Liver (tissue), 9 donors: ENCODE data around the gene GIPC1. TPM values are rescaled to one million over a fixed set of nuclear protein-coding genes. Genes with fewer than 3 reads are reported as not detected.

ENCODE experiments used
- DNase-seq: peaks from one replicate; pipeline ENCODE4 v3.0.0-alpha.2; 2017; ENCODE audit warnings: low spot score
- H3K27ac ChIP-seq, 2 donors: one replicate each; pipeline ENCODE4 v1.7.0; 2013; ENCODE audit warnings: inconsistent platforms in 2 of 2, low read length in 2 of 2, control low read depth in 1 of 2, low read depth in 1 of 2, mild to moderate bottlenecking in 1 of 2
- H3K27me3 ChIP-seq, 4 donors: one replicate each; pipeline versions ENCODE4 v1.6.1 to v1.7.0; 2013; ENCODE audit warnings: low read length in 3 of 4, inconsistent platforms in 1 of 4, mild to moderate bottlenecking in 1 of 4, moderate library complexity in 1 of 4; ENCODE audit not compliant: control insufficient read depth in 4 of 4, insufficient read depth in 4 of 4
- H3K36me3 ChIP-seq, 4 donors: one replicate each; pipeline versions ENCODE4 v1.6.1 to v1.7.0; 2013; ENCODE audit warnings: low read length in 3 of 4, mild to moderate bottlenecking in 3 of 4, low read depth in 1 of 4, moderate library complexity in 1 of 4; ENCODE audit not compliant: control insufficient read depth in 4 of 4, insufficient read depth in 3 of 4
- H3K4me1 ChIP-seq, 4 donors: one replicate each; pipeline versions ENCODE4 v1.6.1 to v1.7.0; 2013; ENCODE audit warnings: low read length in 3 of 4, mild to moderate bottlenecking in 3 of 4, moderate library complexity in 1 of 4; ENCODE audit not compliant: control insufficient read depth in 4 of 4, insufficient read depth in 4 of 4
- H3K4me3 ChIP-seq, 3 donors: one replicate each; pipeline versions ENCODE4 v1.6.1 to v1.7.0; 2013; ENCODE audit warnings: low read length in 3 of 3, control low read depth in 1 of 3, low read depth in 1 of 3, mild to moderate bottlenecking in 1 of 3
- H3K9ac ChIP-seq, 2 donors: one replicate each; pipeline ENCODE4 v1.7.0; 2013; ENCODE audit warnings: low read length in 2 of 2, mild to moderate bottlenecking in 2 of 2, moderate library complexity in 2 of 2, control low read depth in 1 of 2, low read depth in 1 of 2
- H3K9me3 ChIP-seq, 4 donors: one replicate each; pipeline versions ENCODE4 v1.6.1 to v1.7.0; 2013; ENCODE audit warnings: low read length in 3 of 4; ENCODE audit not compliant: control insufficient read depth in 4 of 4
- ATF3 ChIP-seq: IDR thresholded peaks from 2 replicates; pipeline ENCODE4 v1.6.1; 2016; ENCODE audit warnings: antibody characterized with exemption
- CTCF ChIP-seq: fragments of 150-350 bp; IDR thresholded peaks from 2 replicates; pipeline ENCODE4 v1.5.1; 2017; ENCODE audit warnings: improper control_type of control experiment, low read depth, low read length; ENCODE audit not compliant: missing input control
- EGR1 ChIP-seq, 2 donors: IDR thresholded peaks; 2 replicates each; pipeline ENCODE4 v1.6.1; 2016 to 2018; ENCODE audit warnings: antibody characterized with exemption in 2 of 2, low read depth in 2 of 2
- FOXA1 ChIP-seq: IDR thresholded peaks from 2 replicates; pipeline ENCODE4 v1.6.1; 2016; ENCODE audit warnings: antibody characterized with exemption
- FOXA2 ChIP-seq: IDR thresholded peaks from 2 replicates; pipeline ENCODE4 v1.6.1; 2016; ENCODE audit warnings: antibody characterized with exemption
- GABPA ChIP-seq, 2 donors: IDR thresholded peaks in 1 of 2; conservative IDR thresholded peaks in 1 of 2; 2 replicates each; pipeline ENCODE4 v1.6.1; 2016; ENCODE audit warnings: antibody characterized with exemption in 2 of 2, mild to moderate bottlenecking in 1 of 2, moderate library complexity in 1 of 2
- HNF4A ChIP-seq, 2 donors: conservative IDR thresholded peaks; 2 replicates each; pipeline ENCODE4 v1.6.1; 2016; ENCODE audit warnings: antibody characterized with exemption in 2 of 2, mild to moderate bottlenecking in 2 of 2
- HNF4G ChIP-seq: IDR thresholded peaks from 2 replicates; pipeline ENCODE4 v1.6.1; 2016; ENCODE audit warnings: antibody characterized with exemption
- JUND ChIP-seq, 2 donors: IDR thresholded peaks; 2 replicates each; pipeline ENCODE4 v1.6.1; 2016; ENCODE audit warnings: antibody characterized with exemption in 2 of 2
- MAX ChIP-seq: IDR thresholded peaks from 2 replicates; pipeline ENCODE4 v1.6.1; 2016; ENCODE audit warnings: antibody characterized with exemption
- NR2F2 ChIP-seq: IDR thresholded peaks from 2 replicates; pipeline ENCODE4 v1.6.1; 2016; ENCODE audit warnings: antibody characterized with exemption
- RAD21 ChIP-seq, 2 donors: IDR thresholded peaks; 2 replicates each; pipeline ENCODE4 v1.6.1; 2016; ENCODE audit warnings: antibody characterized with exemption in 2 of 2, mild to moderate bottlenecking in 2 of 2
- REST ChIP-seq: IDR thresholded peaks from 2 replicates; pipeline ENCODE4 v1.6.1; 2016; ENCODE audit warnings: antibody characterized with exemption, mild to moderate bottlenecking
- RXRA ChIP-seq, 2 donors: IDR thresholded peaks; 2 replicates each; pipeline ENCODE4 v1.6.1; 2017 to 2018; ENCODE audit warnings: antibody characterized with exemption in 2 of 2, mild to moderate bottlenecking in 1 of 2
- SP1 ChIP-seq: IDR thresholded peaks from 2 replicates; pipeline ENCODE4 v1.6.1; 2018; ENCODE audit warnings: antibody characterized with exemption, mild to moderate bottlenecking
- TAF1 ChIP-seq: conservative IDR thresholded peaks from 2 replicates; pipeline ENCODE4 v1.6.1; 2016; ENCODE audit warnings: antibody characterized with exemption, mild to moderate bottlenecking
- YY1 ChIP-seq: IDR thresholded peaks from 2 replicates; pipeline ENCODE4 v1.6.1; 2016; ENCODE audit warnings: antibody characterized with exemption, mild to moderate bottlenecking
- ZBTB33 ChIP-seq: IDR thresholded peaks from 2 replicates; pipeline ENCODE4 v1.6.1; 2016; ENCODE audit warnings: antibody characterized with exemption
- WGBS: extraction: QIAGEN DNeasy Blood & Tissue Kit; methylation state at CpG from one replicate; pipeline ENCODE4 v1.1.7; 2013; 5-methylcytosine and 5-hydroxymethylcytosine counted together
- polyA plus RNA-seq, 2 donors: library from polyadenylated mRNA; stranded (reverse) in 1 of 2; unstranded in 1 of 2; fragments of 200-250 nt in 1 of 2; fragments of >200 nt in 1 of 2; fragmentation: Nextera tagmentation in 1 of 2; extraction: Ambion mirVana in 1 of 2; gene quantifications; one replicate each; pipeline versions ENCODE4 v1.2.1 to v1.2.3, GENCODE V29; 2013 to 2015
- total RNA-seq, 2 donors: library from RNA; depleted of rRNA; stranded (reverse); fragments of >200 nt; gene quantifications; one replicate each; pipeline ENCODE4 v1.2.3, GENCODE V29; 2014
- donor health status: healthy.
- donor health status: healthy.
- donor health status: healthy.
- donor health status: healthy.
- donor health status: healthy.

The GIPC1 gene
- total and polyA plus RNA-seq, 4 donors, result 18.4 to 34.5 (median 25.5) TPM

GRCh38 chr19:14432791-14433553 lies 63.0 kb downstream of the GIPC1 start, which contains the start of gene PKN1:
Gene PKN1, plus strand, starts transcription at chr19:14433306. Its CDS starts 216 bp downstream, at chr19:14433522.
- Histone ChIP-seq H3K4me1 (peaks cover 6 to 29% (median 14%) of the 10 kb centered on the region in 4 donors), H3K36me3 (no peaks in the 10 kb centered on the region), H3K9ac (peak within 1 kb of the TSS; percentile 36 to 69), H3K27me3 (no peaks in the 10 kb centered on the region), H3K4me3 (peak within 1 kb of the TSS; percentile 49 to 96 (median 75)), H3K9me3 (no peaks in the 10 kb centered on the region), H3K27ac (peak within 1 kb of the TSS; percentile 60 to 69)
- DNase-seq, result peak; percentile 65
- 3% methylated on average over 85 of the region's 85 CpGs for WGBS
- TF ChIP-seq YY1 (no peak), FOXA2 (no peak), SP1 (no peak), GABPA (IDR thresholded peaks at IDR 0.05 in 1 of 2, conservative IDR thresholded peaks at IDR 0.05 in 1 of 2) (no peak), NR2F2 (no peak), CTCF (no peak), MAX (no peak), EGR1 (IDR thresholded peaks at IDR 0.05; ENCODE audit: low read depth in 2 of 2) (no peak), RXRA (IDR thresholded peaks at IDR 0.05) (no peak), HNF4G (no peak), REST (no peak), TAF1 (no peak), ZBTB33 (no peak), RAD21 (IDR thresholded peaks at IDR 0.05) (no peak), ATF3 (no peak), HNF4A (conservative IDR thresholded peaks at IDR 0.05) (no peak), FOXA1 (no peak), JUND (IDR thresholded peaks at IDR 0.05) (no peak)
